T-helper 2 cell treated with Interferon-gamma antibody and Interleukin-4, amounts not matched to agents 5 μg/mL and 100 μg/mL, for 36 hours (primary cell): ENCODE data around the gene LPIN1.
"Not testable (repeated sequence)": the region's sequence is repeated elsewhere in the genome, so short reads cannot be mapped to it uniquely, and the experiment has no call there.

Experiments
- DNase-seq: peaks from one replicate; pipeline ENCODE4 v3.0.0; 2021; ENCODE audit warnings: low spot score
- H3K27ac Mint-ChIP-seq: one replicate; pipeline ENCODE4 v1.8.0; 2021; ENCODE audit warnings: mild to moderate bottlenecking, mixed read lengths
- H3K27me3 Mint-ChIP-seq: one replicate; pipeline ENCODE4 v1.8.0; 2021; ENCODE audit warnings: low read depth, mixed read lengths
- H3K36me3 Mint-ChIP-seq: one replicate; pipeline ENCODE4 v1.8.0; 2021; ENCODE audit warnings: low read depth, mixed read lengths
- H3K4me1 Mint-ChIP-seq: one replicate; pipeline ENCODE4 v1.8.0; 2021; ENCODE audit warnings: low read depth, mixed read lengths
- H3K4me3 Mint-ChIP-seq: one replicate; pipeline ENCODE4 v1.8.0; 2022; ENCODE audit warnings: mild to moderate bottlenecking, moderate library complexity, mixed read lengths
- H3K9me3 Mint-ChIP-seq: one replicate; pipeline ENCODE4 v1.8.0; 2021; ENCODE audit warnings: mixed read lengths

The LPIN1 gene

GRCh38 chr2:11816935-11817334, 70.5 kb downstream of the LPIN1 start:
- not testable (repeated sequence) for H3K4me3 Mint-ChIP-seq, H3K9me3 Mint-ChIP-seq, DNase-seq, H3K4me1 Mint-ChIP-seq, H3K27me3 Mint-ChIP-seq, H3K27ac Mint-ChIP-seq
- peaks cover 66% of the 10 kb centered on the region for H3K36me3 Mint-ChIP-seq

GRCh38 chr2:11819235-11819729, 72.8 kb downstream of the LPIN1 start:
- DNase-seq: no peak
- Mint-ChIP-seq H3K4me3 (no peak overlapping the region), H3K4me1 (no peaks in the 10 kb centered on the region), H3K36me3 (peaks cover 72% of the 10 kb centered on the region), H3K27ac (no peak overlapping the region), H3K9me3 (no peaks in the 10 kb centered on the region), H3K27me3 (no peaks in the 10 kb centered on the region)

GRCh38 chr2:11820650-11821049, 74.2 kb downstream of the LPIN1 start:
- H3K9me3 Mint-ChIP-seq: no peaks in the 10 kb centered on the region
- no peak overlapping the region for H3K27ac Mint-ChIP-seq
- H3K27me3 Mint-ChIP-seq: no peaks in the 10 kb centered on the region
- no peak overlapping the region for H3K4me3 Mint-ChIP-seq
- no peaks in the 10 kb centered on the region for H3K4me1 Mint-ChIP-seq
- no peak for DNase-seq
- peaks cover 73% of the 10 kb centered on the region for H3K36me3 Mint-ChIP-seq

- H3K4me1 Mint-ChIP-seq: no peaks in the 10 kb centered on the region
Measured at GRCh38 chr2:11821705-11822104, 75.3 kb downstream of the LPIN1 start.

GRCh38 chr2:11822359-11822745, 75.9 kb downstream of the LPIN1 start:
- not testable (repeated sequence) for DNase-seq, H3K4me1 Mint-ChIP-seq, H3K9me3 Mint-ChIP-seq, H3K27ac Mint-ChIP-seq, H3K27me3 Mint-ChIP-seq, H3K4me3 Mint-ChIP-seq
- H3K36me3 Mint-ChIP-seq: peaks cover 69% of the 10 kb centered on the region

More at GRCh38 chr2:11821705-11822104, 75.3 kb downstream of the LPIN1 start:
- Mint-ChIP-seq H3K27ac (no peak overlapping the region), H3K9me3 (no peaks in the 10 kb centered on the region), H3K36me3 (peaks cover 70% of the 10 kb centered on the region), H3K27me3 (no peaks in the 10 kb centered on the region), H3K4me3 (no peak overlapping the region)
- no peak for DNase-seq

GRCh38 chr2:11822746-11823451, 76.5 kb downstream of the LPIN1 start:
- H3K27me3 Mint-ChIP-seq: no peaks in the 10 kb centered on the region
- H3K4me3 Mint-ChIP-seq: no peak overlapping the region
- H3K4me1 Mint-ChIP-seq: peaks cover 7% of the 10 kb centered on the region
- no peak for DNase-seq
- H3K9me3 Mint-ChIP-seq: no peaks in the 10 kb centered on the region
- H3K36me3 Mint-ChIP-seq: peaks cover 70% of the 10 kb centered on the region
- H3K27ac Mint-ChIP-seq: no peak overlapping the region

- H3K4me3 Mint-ChIP-seq: no peak overlapping the region
- H3K27me3 Mint-ChIP-seq: no peaks in the 10 kb centered on the region
- no peaks in the 10 kb centered on the region for H3K9me3 Mint-ChIP-seq
- peaks cover 19% of the 10 kb centered on the region for H3K4me1 Mint-ChIP-seq
- DNase-seq: no peak
- peaks cover 63% of the 10 kb centered on the region for H3K36me3 Mint-ChIP-seq
- no peak overlapping the region for H3K27ac Mint-ChIP-seq
Measured at GRCh38 chr2:11824901-11825828, 78.7 kb downstream of the LPIN1 start.

- H3K27ac Mint-ChIP-seq: no peak overlapping the region
Measured at GRCh38 chr2:11827547-11827946, 81.1 kb downstream of the LPIN1 start.

GRCh38 chr2:11828933-11829323, 82.5 kb downstream of the LPIN1 start:
- H3K4me3 Mint-ChIP-seq: peak overlapping the region; percentile 85
- no peak for DNase-seq
- H3K36me3 Mint-ChIP-seq: peaks cover 34% of the 10 kb centered on the region
- H3K4me1 Mint-ChIP-seq: peaks cover 37% of the 10 kb centered on the region
- peaks cover under 1% of the 10 kb centered on the region for H3K9me3 Mint-ChIP-seq
- H3K27me3 Mint-ChIP-seq: peaks cover 27% of the 10 kb centered on the region
- no peak overlapping the region for H3K27ac Mint-ChIP-seq

More at GRCh38 chr2:11827547-11827946, 81.1 kb downstream of the LPIN1 start:
- Mint-ChIP-seq H3K4me1 (peaks cover 36% of the 10 kb centered on the region), H3K36me3 (peaks cover 46% of the 10 kb centered on the region), H3K27me3 (peaks cover 19% of the 10 kb centered on the region), H3K4me3 (no peak overlapping the region), H3K9me3 (no peaks in the 10 kb centered on the region)
- DNase-seq: peak; percentile 27

- no peak overlapping the region for H3K27ac Mint-ChIP-seq
- H3K4me1 Mint-ChIP-seq: peaks cover 37% of the 10 kb centered on the region
- peak; percentile 34 for DNase-seq
- H3K27me3 Mint-ChIP-seq: peaks cover 32% of the 10 kb centered on the region
- H3K4me3 Mint-ChIP-seq: peak overlapping the region; percentile 85
- H3K36me3 Mint-ChIP-seq: peaks cover 30% of the 10 kb centered on the region
- H3K9me3 Mint-ChIP-seq: peaks cover 5% of the 10 kb centered on the region
Measured at GRCh38 chr2:11829324-11829946, 83.0 kb downstream of the LPIN1 start.

- Mint-ChIP-seq H3K9me3 (peaks cover 9% of the 10 kb centered on the region), H3K27me3 (peaks cover 39% of the 10 kb centered on the region), H3K4me3 (peak overlapping the region; percentile 85), H3K27ac (peak overlapping the region; percentile 67), H3K4me1 (peaks cover 37% of the 10 kb centered on the region), H3K36me3 (peaks cover 24% of the 10 kb centered on the region)
- DNase-seq: peak; percentile 79
Measured at GRCh38 chr2:11829947-11830707, 83.7 kb downstream of the LPIN1 start.

- Mint-ChIP-seq H3K27me3 (peaks cover 45% of the 10 kb centered on the region), H3K36me3 (peaks cover 20% of the 10 kb centered on the region), H3K4me3 (peak overlapping the region; percentile 85), H3K9me3 (peaks cover 9% of the 10 kb centered on the region), H3K27ac (peak overlapping the region; percentile 67), H3K4me1 (peaks cover 37% of the 10 kb centered on the region)
- DNase-seq: no peak
Measured at GRCh38 chr2:11830708-11831301, 84.4 kb downstream of the LPIN1 start.

GRCh38 chr2:11831415-11831814, 85.0 kb downstream of the LPIN1 start:
- Mint-ChIP-seq H3K27ac (no peak overlapping the region), H3K27me3 (peaks cover 49% of the 10 kb centered on the region), H3K9me3 (peaks cover 9% of the 10 kb centered on the region), H3K4me1 (peaks cover 37% of the 10 kb centered on the region), H3K36me3 (peaks cover 19% of the 10 kb centered on the region), H3K4me3 (no peak overlapping the region)
- DNase-seq: no peak
